Stimulated activated CD4-positive, alpha-beta T cell treated with anti-CD3 and anti-CD28 coated beads, Interleukin-4, amount 100 ng/mL, for 1 hour (primary cell): Measurements from ENCODE around the gene MIPOL1.
"Not testable (repeated sequence)": the region's sequence is repeated elsewhere in the genome, so short reads cannot be mapped to it uniquely, and the experiment has no call there.

Experiments
- DNase-seq: peaks from one replicate; pipeline ENCODE4 v3.0.0-alpha.2; 2020

MIPOL1 gene

DNA sequence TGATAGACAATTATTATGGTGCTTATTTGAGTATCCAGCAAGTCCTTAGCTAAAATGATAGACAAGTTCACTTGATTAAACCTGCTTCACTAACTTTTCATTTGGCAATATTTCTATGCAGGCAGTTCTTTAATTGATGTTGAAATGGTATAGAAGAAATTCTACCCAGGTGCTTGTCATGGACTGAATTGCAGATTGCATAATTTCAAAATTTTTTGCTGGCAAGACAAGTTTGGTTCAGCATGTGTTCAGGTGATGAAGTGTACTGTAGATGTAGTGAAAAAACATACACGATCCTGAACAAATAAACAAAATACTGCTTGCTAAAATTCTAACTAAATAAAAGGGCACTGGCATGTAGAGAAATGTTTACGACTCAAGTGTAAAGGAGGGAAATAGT lies 208.4 kb downstream of the MIPOL1 start:
- DNase-seq = no peak

DNA sequence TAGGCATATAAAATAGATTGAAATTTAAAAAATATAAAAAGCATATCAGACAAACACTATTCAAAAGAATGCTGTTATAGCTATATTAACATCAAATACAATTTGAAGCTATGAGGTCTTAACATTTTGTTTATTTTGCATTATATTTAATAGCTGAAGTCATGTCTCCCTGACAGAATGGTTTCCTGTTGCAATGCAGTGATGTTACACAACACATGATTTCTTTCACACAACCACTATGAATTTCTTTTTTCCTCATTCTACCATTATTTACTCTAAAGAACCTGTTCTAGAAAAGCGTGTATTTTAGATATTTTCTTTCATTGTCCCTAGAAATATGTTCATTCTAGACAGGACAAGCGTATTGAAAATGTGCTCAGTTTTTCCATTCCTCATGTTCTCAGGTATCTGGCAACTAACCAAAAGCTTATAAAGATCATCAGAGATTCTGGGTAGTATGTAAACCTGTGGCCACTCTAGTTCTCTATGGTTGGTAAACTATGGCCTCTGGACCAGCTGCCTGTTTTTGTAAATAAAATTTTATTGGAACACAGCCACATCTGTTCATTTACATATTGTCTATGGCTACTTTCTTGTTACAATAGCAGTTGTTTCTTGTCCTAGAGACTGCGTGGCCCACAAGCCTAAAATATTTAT lies 213.5 kb downstream of the MIPOL1 start:
- DNase-seq = no peak

DNA sequence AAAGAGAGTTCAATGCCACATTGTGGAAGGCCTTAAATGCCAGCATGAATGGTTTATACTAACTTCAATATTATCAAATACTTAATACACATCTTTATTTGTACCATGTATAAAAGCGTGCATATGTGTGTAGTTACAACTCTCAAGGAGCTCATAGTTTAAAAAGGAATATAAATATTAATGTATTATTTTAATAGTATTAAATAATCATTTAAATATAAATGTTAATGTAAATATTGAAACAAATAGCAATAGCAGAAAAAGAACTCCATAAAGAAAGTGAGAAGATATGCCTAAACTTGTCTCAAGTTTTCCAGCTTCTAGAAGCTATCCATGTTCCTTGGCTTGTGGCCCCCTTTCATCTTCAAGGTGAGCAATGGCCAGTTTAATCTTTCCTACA lies 215.3 kb downstream of the MIPOL1 start:
- DNase-seq = no peak

DNA sequence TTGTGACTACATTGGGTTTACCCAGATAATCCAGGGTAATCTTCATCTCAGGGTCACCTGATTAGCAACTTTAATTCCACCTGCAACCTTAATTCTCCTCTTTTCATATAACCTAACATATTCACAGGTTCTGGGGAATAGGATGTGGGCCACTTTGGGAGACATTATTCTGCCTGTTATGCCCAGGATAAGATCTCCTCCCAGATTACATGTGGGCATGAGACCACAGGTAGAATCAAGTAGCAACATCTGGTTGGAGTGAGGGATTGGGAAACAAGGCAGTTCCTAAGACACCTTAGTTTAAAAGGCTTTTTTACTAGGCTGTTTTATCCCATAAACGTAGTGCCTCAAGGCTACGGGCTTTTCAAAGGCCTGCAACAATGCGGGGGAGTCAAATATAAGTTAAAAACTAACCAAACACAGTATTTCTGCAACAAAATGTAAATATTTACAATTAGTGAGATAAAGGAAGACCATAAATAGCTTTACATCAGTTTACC lies 215.8 kb downstream of the MIPOL1 start:
- DNase-seq = no peak

DNA sequence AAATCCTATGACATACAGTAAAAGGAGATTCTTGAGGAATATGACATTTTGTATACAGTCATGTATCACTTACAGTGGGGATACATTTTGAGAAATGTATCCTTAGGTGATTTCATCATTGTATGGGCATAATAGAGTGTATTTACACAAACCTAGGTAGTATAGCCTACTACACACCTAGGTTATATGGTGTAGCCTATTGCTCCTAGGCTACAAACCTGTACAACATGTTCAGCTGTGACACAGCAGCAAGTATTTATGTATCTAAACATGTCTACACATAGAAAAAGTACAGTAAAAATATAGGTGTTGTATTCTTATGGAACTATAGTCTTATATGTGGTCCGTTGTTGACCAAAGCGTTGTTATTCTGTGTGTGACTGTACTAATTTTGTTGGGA lies 218.5 kb downstream of the MIPOL1 start:
- no peak for DNase-seq

DNA sequence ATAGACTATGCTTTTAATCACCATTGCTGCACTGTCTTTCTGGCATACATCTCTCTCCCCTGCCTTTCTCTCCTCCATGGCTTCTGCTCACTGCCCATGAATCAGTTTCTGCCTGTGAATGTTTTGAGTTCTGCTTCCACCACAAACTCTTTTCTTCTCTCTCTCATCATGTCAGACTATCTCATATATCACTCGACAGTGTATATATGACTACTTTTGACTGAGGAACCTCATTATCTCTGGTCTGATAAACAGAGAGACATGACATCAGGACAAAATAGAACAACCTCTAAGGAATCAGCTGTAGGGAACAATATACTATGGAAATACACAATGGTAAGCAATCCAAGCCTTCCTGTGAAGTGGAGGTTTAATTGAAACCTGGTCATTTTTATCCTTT lies 219.4 kb downstream of the MIPOL1 start:
- no peak for DNase-seq

DNA sequence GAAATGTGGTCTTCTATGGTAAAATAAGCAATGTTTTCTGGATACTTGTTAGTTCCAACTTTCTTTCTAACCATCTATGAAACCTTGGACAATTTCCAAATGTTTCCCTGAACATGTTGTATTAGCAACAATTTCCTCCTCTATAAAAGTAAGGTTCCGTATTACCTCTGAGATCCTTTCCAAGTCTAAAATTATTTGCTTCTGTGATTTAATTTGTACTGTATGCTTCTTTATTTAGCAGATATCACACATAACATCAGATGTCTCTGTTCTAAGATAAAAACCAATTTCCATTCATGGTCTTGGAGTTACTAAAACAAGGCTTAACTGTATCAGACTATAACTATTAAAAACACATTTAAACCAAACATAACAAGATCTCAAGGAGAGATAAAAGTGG lies 220.1 kb downstream of the MIPOL1 start:
- DNase-seq = no peak

DNA sequence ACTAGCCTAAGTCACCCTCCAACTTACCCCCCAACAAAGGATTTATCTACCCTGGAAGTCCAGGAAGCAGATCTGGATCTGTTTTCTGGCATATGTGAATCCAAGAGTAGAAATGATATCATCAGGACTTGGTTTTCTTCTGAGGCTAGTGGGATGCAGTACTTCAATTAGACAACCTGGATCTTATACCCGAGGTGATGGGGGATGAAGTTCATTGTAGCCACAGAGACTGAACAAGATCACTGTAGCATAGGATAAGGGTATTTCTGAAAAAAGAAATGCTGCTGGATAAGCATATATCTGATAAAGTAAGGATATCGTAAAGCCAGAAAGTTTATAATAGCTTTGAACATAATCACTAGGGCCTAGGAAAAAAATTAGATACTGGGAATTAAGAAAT lies 222.9 kb downstream of the MIPOL1 start:
- no peak for DNase-seq

DNA sequence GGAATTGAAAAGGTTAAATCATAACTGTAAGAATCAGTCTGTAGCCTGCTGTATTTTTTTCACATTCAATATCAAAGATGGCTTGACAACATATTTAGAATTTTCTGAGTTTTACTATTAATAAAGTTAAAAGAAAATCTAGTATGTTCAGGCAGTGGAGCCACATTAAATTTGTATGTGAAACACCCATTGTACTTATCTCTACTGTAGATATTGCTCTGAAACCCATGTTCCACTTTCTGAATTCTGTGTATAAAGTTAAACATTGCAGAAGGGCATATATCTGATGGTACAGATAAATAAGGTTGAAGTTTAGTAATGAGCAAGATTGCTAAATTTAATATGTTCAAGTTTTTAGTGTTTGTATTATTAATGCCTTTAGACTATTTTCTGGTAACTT lies 224.6 kb downstream of the MIPOL1 start:
- DNase-seq = no peak

DNA sequence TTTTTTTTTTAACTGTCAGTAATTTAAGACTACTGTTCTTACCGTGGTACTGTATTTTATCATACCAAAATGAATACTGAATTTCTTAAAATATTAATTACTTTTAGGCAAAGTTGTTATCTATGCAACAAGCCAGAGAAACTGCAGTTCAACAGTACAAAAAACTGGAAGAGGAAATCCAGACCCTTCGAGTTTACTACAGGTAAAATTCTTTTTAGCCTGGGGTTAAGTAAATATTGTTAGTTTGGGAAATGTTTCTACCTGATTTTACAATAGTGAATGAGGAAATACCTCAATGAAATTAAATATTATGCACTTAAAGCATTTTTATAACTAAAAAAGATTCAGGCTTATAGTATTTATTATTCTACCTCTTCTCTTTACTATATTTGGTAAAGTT lies 225.0 kb downstream of the MIPOL1 start:
- DNase-seq = no peak

DNA sequence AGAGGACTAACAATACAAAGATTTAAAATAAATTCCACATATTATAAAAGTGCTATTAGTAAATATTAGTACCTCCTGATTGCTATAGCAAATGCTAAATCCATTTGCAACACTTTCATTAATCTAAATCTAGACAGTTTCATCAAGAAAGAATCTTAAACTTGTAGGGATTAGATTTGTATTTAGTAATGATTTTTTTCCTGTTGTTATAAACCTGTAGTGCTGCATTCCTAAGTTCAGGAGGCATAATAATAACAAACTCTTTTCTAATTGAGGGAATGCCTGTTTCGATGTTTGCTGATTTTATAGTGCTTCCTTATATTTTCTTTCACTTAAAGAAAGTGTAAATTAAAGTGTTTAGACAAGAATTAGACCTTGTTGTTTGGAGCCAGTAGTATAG lies 231.2 kb downstream of the MIPOL1 start:
- DNase-seq = no peak

DNA sequence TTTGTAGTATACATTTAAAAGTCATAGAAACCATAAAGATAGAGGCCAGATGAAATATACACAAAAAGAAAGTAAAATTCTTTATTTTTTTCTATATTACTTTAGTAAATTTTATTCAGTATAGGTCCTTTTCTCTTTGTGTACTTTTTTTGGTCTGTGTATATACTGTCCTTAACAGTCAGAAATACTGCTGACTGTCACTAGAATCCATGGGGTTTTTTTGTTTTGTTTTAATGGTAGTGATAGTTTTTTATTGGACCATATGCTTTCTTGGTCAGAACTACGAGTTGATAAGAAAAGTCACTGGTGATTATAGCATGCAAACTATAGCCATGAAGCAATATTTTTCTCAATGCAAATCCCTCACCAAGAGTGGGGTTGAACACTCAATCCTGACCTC lies 231.9 kb downstream of the MIPOL1 start:
- no peak for DNase-seq

DNA sequence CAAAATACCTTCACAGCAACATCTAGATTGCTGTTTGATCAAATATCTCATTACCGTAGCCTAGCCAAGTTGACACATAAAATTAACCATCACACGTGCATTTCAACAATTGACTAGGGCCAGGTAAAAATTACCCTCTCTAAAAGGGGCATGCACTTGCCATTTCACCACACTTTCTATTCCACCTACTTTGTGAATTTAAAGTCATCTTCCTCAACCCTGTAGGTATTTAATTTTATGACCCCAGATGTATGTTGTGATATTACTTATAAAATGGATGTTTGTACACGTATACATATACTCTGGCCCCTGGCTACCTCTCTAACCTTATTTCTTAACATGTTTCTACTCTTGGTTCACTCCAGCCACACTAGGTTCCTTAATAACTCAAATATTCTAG lies 237.1 kb downstream of the MIPOL1 start:
- DNase-seq = no peak

DNA sequence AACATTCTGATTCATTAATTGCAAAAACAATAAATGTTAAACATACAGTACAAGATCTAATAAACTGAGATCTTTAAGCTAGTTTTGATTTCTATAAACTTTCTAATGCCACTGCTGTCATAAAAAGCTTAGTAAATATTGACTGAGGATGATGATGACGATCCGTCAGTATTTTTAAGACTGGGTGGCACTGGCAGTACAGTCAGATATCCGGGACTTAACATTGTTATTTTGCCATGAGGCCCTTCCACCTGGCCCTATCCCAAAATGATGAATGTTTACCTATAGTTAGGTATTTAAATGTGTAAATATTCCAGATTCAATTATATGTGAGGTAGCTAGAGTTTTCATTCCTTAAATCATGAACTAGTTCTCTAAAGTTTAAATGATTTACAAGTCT lies 238.8 kb downstream of the MIPOL1 start:
- no peak for DNase-seq

DNA sequence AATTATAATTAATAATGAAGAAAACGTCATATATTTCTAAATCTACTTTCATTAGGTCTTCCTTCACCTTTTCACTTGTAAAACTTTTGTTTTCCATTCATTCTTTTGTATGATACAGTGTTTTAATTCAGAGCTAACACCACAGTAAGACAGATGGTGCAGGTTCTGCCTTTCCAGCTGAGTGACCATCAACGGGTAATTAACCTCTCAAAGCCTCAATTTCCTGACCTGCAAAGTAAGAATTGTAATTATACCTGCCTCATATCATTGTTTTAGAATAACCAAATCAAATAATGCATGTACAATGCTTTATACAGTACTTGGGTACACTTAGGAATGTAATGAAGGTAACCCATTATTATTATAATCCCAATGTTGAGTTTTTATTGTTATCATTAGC lies 239.8 kb downstream of the MIPOL1 start:
- no peak for DNase-seq

DNA sequence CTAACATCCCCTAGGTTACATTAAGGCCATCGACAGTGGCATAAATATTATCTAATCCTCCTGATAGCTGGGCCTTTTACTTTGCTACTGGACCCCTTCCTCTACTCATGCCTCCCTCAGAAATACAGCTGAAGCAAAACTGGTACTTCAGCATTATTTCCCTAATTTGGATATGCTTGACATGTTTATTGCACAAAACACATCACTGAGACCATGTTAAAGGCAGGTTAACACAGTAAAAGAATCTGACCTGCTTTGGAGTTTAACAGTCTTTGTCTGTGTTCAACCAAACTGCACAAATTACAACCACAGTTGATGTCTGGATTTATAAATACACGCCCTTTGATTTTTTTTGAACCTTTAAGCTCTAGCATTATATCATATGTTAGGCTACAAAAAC lies 240.7 kb downstream of the MIPOL1 start:
- no peak for DNase-seq

DNA sequence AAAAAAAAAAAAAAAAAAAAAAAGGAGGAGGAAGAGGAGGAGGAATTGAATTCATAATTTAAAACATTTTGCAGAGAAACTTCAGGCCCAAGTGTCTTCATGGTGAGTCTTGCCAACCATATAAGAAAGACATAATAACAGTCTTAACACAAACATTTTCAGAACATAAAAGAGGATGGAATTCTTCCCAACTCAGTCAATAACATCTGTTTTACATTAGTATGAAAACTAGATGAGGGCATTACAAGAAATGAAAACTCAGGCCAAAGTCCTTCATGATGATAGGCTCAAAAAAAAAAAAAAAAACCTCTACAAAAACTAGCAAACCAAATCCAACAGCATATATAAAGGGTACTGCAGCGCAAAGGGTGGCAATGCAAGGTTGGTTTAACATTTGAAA lies 245.7 kb downstream of the MIPOL1 start:
- no peak for DNase-seq

DNA sequence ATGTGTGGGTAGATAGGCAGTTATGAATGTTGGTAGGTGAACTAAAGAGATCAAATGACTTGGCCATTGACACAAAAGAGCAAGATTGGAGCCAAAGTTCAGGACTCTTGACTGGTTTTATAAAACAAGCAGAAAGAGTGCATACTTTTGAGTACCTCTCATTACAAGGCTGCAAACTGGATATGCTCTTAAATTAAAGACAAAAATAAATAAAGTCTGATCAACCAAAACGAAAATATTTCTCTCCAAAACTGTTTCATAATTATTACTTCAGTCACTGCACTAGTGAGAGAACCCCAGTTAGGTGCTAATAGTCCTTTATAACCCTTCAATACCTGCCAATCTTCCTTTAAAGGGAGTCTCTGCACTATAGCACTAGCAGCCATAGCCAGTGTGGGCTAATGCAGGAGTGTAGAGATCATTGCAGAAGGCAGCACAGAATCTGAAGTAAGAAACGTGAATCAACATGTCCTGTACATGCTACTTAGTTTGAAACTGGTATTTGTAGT lies 250.2 kb downstream of the MIPOL1 start:
- no peak for DNase-seq

DNA sequence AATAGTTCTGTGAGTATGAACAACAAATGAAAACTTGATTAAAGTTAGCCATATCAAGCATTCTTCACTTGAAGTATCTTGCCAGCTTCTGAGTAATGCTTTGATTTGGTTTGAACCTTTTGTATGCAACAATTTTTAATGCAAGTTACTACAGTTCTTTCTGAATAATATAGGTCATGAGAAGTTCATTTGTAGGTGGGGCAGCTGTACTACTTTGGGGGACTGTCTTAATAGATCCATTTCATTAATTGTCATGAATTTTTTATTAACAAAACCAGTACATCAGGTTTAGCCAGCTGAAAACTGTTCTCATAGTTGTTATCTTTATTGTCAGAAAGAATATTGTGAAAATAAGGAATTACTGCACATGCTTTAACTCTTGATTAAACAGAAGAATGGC lies 254.6 kb downstream of the MIPOL1 start:
- DNase-seq = no peak

DNA sequence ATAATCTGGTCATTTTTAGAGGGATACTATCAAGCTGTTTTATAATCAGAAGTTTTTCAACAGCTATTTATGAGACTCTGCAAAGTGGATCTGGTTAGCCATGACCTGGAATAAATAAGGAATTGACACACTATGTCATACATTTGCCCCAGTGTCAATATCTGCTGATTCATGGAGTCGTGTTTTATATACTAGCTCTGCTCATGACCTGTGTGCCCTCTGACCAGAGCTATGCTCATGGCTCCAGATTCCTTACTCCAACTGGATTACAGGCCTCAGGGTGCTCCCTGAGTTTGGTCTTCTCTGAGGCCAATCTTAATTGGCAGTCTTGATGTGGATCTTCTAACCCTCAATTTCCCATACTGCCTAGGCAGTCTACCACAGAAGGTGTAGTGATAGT lies 256.2 kb downstream of the MIPOL1 start:
- no peak for DNase-seq

DNA sequence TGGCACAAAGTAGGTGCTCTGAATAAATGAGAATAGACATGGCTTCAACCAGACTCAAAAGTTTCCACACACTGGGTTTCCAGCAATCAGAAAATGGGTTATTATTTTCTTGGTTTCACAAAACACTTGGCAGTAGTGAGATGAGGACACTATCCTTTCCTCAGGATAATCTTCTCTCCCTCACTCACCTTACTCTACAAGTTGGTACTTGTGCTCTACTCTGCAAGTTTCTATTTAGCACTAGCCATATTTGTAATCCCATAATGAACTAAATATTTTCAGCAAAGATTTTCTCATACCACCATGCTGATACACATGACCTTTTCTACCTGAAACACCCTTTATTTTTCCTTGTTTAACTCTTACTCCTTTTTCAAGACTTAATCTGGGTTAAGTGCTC lies 259.6 kb downstream of the MIPOL1 start:
- DNase-seq = no peak

DNA sequence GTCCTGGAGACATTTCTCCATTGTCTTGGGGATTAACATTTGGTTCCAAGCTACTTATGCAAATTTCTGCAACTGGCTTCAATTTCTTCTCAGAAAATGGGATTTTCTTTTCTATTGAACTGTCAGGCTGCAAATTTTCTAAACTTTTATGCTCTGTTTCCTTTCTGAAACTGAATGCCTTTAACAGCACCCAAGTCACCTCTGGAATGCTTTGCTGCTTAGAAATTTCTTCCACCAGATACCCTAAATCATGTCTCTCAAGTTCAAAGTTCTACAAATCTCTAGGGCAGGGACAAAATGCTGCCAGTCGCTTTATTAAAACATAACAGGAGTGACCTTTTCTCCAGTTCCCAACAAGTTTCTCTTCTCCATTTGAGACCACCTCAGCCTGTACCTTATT lies 264.7 kb downstream of the MIPOL1 start:
- DNase-seq = not testable (repeated sequence)

DNA sequence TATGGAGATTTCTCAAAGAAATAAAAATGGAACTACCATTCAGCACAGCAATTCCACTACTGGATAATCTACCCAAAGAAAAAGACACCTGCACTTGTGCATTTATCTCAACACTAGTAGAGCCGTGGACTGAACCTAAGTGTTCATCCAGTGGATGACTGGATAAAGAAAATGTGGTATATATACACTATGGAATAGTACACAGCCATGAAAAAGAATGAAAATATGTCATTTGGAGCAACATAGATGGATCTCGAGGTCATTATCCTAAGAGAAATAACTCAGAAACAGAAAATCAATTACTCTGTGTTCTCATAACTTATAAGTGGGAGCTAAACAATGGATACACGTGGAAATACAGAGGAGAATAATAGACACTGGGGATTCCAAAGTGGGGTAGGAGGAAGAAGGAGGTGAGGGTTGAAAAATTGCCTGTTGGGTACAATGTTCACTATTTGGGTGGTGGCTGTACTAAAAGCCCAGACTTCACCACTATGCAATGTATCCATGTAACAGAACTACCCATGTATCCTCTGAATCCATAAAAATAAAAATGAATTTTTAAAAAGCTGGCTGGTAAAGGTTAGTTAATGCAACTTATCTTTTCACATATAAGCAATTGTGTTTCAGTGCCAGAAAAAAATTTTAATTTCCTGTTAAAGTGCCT lies 266.6 kb downstream of the MIPOL1 start:
- DNase-seq = no peak

DNA sequence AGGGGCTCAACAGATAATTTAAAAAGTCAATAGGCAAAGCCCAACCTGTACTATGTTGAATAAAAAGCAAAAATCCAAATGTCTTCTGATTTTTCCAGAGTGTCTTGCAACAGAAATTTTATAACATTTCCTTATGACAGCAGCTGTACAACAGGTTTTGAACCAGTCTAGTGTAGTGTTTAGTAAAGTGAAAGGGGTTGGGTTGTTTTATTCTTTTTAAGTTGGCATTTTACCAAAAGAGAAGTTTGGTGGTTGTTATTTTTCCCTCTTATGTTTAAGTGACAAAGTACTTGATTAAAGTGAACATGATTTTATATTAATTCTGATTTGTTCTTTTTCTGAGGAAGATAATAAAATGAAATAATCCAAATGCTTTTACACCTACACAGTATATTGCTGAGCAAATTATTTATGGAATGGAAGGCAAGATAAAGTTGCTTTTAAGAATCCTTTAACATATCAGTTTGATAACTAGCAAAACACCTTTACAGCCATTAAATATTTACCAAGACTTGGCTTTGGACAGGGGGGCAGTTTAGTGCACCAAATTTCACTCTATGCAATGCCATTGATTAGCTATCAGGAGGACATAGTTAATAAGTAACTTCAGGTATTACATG lies 268.4 kb downstream of the MIPOL1 start:
- no peak for DNase-seq
